Measurements from ENCODE around the gene TEX13C.
"Not testable (repeated sequence)": the region's sequence is repeated elsewhere in the genome, so short reads cannot be mapped to it uniquely, and the experiment has no call there.

The TEX13C gene

DNA sequence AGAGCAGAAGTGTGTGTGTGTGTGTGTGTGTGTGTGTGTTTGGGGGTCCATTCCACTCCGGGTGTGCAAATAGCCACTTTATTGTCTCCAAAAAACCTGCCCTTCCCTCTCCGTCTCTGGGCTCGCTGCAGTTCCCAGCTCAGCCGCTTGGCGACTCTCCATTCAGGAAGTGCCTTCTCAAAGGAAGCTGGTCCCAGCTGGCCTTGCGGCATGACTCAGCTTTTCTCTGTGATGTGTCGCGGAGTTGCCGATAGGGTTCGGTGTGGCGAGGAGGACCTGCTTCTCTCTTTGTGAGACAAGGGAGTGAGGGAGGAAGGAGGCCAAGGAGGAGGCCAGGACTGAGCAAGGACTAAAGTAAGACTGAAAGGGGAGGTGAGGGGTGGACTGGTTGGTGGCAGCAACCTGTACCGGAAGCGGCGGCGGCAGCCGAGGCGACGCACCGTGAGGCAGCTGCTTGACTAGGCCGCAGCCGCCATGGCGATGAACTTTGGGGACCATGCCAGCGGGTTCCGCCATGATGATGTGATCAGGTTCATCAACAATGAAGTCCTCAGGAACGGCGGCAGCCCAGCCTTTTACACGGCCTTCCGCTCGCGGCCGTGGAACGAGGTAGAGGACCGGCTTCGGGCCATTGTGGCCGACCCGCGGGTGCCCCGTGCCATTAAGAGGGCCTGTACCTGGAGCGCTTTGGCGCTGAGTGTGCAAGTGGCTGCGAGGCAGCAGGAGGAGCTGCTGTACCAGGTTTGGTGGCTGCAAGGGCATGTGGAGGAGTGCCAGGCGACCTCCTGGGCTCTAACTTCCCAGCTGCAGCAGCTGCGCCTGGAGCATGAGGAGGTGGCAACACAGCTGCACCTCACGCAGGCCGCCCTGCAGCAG, at the start of gene TEX13C:
Gene TEX13C (plus strand): TSS at position 226 of the 876 bp plus-strand sequence. CDS start 249 bp downstream, at position 475.
- no peak for DNase-seq (ENCODE audit: low read depth)

DNA sequence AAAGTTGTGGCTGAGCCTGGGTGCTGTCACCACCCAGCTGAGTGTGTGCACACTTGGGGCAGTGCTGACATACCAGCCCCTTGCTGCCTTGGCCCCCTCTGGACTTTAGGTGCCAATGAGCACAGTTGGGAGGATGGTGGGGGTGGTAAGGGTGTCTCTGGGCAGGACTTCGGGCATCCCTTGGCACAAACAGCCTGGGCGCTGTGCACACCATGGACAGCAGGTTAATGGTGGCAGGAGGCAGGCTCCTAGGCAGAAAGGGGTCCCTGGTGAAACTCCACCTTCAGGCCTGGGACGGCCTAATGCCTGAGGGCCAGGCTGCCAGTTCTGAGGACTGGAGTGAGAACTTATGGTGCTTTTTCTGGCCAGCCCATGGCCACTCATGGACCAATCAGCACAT, 32.4 kb upstream of the TEX13C start:
- no peak for DNase-seq (ENCODE audit: low read depth)

GRCh38 chrX:125288343-125288742, 31.3 kb upstream of the TEX13C start:
- no peak for DNase-seq (ENCODE audit: low read depth)

DNA sequence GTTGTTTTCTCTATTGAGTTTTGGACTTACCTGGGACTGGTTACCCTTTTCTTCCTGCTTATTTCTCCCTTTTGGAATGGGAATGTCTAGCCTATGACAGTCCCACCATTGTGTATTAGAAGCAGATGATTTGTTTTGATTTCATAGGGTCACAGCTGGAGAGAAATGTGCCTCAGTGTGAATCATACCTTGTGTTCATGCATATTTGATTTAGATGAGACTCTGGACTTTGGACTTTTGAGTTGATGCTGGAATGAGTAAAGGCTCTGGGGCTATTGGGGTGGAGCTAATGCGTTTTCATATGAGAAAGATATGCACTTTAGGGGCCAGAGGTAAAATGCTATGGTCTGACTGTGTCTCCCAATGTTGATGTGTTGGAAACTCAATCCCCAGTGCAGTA, 30.5 kb upstream of the TEX13C start:
- no peak for DNase-seq (ENCODE audit: low read depth)

DNA sequence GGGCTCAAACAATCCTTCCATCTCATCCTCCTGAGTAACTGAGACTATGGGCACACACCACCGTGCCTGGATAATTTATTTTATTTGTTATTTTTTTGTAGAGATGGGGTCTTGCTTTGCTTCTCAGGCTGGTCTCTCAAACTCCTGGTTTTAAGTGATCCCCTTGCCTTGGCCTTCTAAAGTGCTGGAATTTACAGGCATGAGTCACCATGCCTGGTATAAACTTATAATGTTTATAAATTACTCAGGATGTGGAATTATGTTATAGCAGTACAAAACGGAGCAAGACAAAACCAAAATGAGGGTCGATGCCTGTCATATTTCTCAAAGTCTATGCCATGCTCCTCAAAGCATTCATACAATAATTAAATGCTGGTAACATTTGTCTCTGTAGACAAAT, 29.8 kb upstream of the TEX13C start:
- no peak for DNase-seq (ENCODE audit: low read depth)

DNA sequence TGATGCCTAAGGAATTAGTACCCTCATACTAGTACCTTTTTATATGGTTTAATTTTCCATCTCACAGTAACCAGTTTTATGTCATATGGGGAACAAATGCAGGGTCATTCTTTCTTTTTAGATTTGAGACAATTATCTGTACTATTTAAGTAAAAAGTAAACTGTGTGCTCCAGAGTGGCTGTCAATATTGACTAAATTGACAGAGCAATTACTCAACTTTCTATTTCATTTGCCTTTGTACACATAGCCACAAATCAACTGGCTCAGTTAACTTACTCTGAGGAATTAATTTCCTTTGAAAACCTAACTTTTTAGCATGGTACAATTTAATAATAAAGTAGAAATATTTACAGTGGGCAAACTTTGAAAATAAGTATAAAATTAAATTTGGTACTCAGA, 28.5 kb upstream of the TEX13C start:
- DNase-seq (ENCODE audit: low read depth): no peak

- DNase-seq (ENCODE audit: low read depth): no peak
These were observed 25.6 kb upstream of the TEX13C start for GRCh38 chrX:125293850-125294780.

- no peak for DNase-seq (ENCODE audit: low read depth)
These were observed 24.3 kb upstream of the TEX13C start for GRCh38 chrX:125295337-125295736.

- DNase-seq (ENCODE audit: low read depth): no peak
These were observed 20.8 kb upstream of the TEX13C start for GRCh38 chrX:125298871-125299270.

GRCh38 chrX:125306335-125306866, 13.3 kb upstream of the TEX13C start:
- DNase-seq (ENCODE audit: low read depth): no peak

DNA sequence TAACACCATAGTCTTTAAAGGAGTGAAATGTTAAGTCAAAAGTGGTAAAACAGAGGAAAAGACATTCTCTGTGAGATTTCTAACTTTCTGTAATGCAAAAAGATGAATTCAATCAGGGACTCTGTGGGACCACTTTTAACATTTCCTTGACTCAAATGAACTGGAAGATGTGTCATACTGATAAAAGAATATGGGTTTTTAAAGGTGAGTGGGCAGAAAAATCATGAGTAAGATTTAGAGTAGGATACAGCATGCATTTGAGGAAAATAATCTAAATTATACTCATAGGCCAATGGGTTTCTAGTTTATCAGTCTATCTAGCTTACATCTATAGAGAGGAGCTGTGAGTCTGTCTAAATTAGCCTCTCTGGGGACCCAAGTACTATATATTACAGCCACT, 11.0 kb upstream of the TEX13C start:
- no peak for DNase-seq (ENCODE audit: low read depth)

DNA sequence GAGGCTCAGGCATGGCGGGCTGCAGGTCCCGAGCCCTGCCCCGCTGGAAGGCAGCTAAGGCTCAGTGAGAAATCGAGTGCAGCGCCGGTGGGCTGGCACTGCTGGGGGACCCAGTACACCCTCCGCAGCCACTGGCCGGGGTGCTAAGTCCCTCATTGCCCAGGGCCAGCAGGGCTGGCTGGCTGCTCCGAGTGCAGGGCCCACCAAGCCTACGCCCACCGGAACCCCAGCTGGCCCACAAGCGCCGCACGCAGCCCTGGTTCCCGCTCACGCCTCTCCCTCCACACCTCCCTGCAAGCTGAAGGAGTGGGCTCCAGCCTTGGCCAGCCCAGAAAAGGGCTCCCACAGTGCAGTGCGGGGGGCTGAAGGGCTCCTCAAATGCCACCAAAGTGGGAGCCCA, 505 bp upstream of the TEX13C start:
- not testable (repeated sequence) for DNase-seq (ENCODE audit: low read depth)

- no peak for DNase-seq (ENCODE audit: low read depth)
These were observed 2.8 kb downstream of the TEX13C start for GRCh38 chrX:125322431-125322830.

GRCh38 chrX:125326599-125326998, 6.9 kb downstream of the TEX13C start:
- no peak for DNase-seq (ENCODE audit: low read depth)

GRCh38 chrX:125327891-125328290, 8.2 kb downstream of the TEX13C start:
- DNase-seq (ENCODE audit: low read depth): no peak

DNA sequence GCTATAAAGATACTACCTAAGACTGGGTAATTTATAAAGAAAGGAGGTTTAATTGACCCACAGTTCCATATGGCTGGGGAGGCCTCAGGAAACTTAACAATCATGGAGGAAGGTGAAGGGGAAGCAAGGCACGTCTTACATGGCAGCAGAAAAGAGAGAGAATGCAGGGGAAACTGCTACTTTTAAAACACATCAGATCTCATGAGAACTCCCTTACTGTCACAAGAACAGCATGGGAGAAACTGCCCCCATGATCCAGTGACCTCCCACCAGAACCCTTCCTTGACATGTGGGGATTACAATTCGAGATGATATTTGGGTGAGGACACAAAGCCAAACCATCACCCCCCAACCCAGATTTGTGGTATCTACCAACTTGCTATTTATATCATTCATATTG, 13.9 kb downstream of the TEX13C start:
- no peak for DNase-seq (ENCODE audit: low read depth)

DNA sequence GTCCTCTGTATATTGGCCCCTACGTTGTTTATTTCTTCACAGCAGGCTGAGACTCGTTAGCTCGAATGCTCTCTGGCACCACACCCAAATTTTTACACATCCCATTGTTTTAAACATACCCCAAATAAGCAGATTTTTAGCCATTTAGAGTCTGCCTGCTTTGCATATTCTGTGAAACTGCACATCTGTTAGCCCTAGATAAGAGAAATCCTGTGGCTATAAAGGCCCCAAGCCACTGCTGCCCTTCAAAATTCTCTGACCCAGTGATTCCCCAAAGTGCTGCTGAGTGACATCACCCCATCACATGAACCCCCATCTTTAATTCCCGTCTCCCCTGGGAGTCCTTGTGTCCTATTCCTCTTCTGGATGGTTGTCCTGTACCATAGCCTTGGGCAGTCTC, 20.8 kb downstream of the TEX13C start:
- DNase-seq (ENCODE audit: low read depth): no peak

DNA sequence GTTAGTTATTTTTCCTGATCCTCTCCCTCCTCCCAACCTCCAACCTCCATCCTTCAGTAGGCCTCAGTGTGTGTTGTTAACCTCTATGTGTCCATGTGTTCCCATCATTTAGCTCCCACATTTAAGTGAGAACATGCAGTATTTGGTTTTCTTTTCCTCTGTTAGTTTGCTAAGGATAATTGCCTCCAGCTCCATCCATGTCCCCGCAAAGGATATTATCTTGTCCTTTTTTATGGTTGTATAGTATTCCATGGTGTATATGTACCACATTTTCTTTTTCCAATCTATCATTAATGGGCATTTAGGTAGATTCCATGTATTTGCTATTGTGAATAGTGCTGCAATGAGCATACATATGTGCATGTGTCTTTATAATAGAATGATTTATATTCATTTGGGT, 54.5 kb downstream of the TEX13C start:
- DNase-seq (ENCODE audit: low read depth): no peak

Measured in stimulated activated CD8-positive, alpha-beta memory T cell treated with anti-CD3 and anti-CD28 coated beads, Interleukin-12 subunit alpha, Interleukin-12 subunit beta, amount 100 ng/mL, for 4 hours (primary cell).